Type B pancreatic cell (in vitro differentiated cells): ENCODE results near the gene DVL3. TPM values are rescaled to one million over a fixed set of nuclear protein-coding genes. Genes with fewer than 3 reads are reported as not detected.

Source experiments
- DNase-seq: peaks from one replicate; pipeline ENCODE4 v3.0.0; 2021; ENCODE audit warnings: mixed read lengths; ENCODE audit not compliant: unreplicated experiment; ENCODE audit errors: extremely low spot score
- H3K27ac Mint-ChIP-seq: 2 replicates; pipeline ENCODE4 v1.8.0; 2021; ENCODE audit warnings: mild to moderate bottlenecking, mixed read lengths
- H3K27me3 Mint-ChIP-seq: 2 replicates; pipeline ENCODE4 v1.8.0; 2021; ENCODE audit warnings: mixed read lengths
- H3K36me3 Mint-ChIP-seq: 2 replicates; pipeline ENCODE4 v1.8.0; 2021; ENCODE audit warnings: mixed read lengths
- H3K4me1 Mint-ChIP-seq: one replicate; pipeline ENCODE4 v1.8.0; 2021; ENCODE audit warnings: mixed read lengths; ENCODE audit not compliant: unreplicated experiment
- H3K4me3 Mint-ChIP-seq: 2 replicates; pipeline ENCODE4 v1.8.0; 2021; ENCODE audit warnings: mild to moderate bottlenecking, mixed read lengths
- H3K9me3 Mint-ChIP-seq: 2 replicates; pipeline ENCODE4 v1.8.0; 2021; ENCODE audit warnings: mixed read lengths
- total RNA-seq: library from RNA; stranded (reverse); gene quantifications from 2 replicates; pipeline ENCODE4 v1.2.1, GENCODE V29; 2021; ENCODE audit warnings: low replicate concordance
- TF ChIP-seq, protein P1 (sequence below): fragments of 200-600 bp; sonication (generic); conservative IDR thresholded peaks from 2 replicates; pipeline ENCODE4 v1.5.0; 2021; ENCODE audit warnings: antibody characterized with exemption, mild to moderate bottlenecking

Gene DVL3
- total RNA-seq, 1 donor from 2014 or later, result 84.8 TPM

DNA sequence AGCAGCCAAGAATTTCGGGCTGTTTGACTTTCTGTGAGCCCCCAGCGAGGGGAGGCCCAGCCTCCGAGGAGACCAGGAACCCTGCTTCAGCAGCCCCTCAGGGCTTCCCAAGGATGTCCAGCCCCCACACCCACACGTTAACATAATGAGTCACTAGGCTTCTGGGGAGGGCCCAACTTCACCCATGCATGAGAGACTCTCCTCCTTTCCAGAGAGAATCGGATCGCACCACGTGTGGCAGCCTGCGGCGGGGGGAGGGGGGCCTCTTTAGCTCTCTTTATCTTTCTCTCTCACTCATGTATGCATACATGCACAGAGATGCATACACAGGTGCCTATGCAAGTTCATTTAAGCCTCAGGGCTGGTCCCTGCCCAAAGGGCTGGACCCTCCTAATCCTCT lies 16.4 kb downstream of the DVL3 start:
- H3K4me1 Mint-ChIP-seq, result peaks cover 14% of the 10 kb centered on the region
- no peaks in the 10 kb centered on the region for H3K9me3 Mint-ChIP-seq
- no peaks in the 10 kb centered on the region for H3K27me3 Mint-ChIP-seq
- DNase-seq, result no peak
- TF ChIP-seq, protein P1, sequence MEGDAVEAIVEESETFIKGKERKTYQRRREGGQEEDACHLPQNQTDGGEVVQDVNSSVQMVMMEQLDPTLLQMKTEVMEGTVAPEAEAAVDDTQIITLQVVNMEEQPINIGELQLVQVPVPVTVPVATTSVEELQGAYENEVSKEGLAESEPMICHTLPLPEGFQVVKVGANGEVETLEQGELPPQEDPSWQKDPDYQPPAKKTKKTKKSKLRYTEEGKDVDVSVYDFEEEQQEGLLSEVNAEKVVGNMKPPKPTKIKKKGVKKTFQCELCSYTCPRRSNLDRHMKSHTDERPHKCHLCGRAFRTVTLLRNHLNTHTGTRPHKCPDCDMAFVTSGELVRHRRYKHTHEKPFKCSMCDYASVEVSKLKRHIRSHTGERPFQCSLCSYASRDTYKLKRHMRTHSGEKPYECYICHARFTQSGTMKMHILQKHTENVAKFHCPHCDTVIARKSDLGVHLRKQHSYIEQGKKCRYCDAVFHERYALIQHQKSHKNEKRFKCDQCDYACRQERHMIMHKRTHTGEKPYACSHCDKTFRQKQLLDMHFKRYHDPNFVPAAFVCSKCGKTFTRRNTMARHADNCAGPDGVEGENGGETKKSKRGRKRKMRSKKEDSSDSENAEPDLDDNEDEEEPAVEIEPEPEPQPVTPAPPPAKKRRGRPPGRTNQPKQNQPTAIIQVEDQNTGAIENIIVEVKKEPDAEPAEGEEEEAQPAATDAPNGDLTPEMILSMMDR, result no peak
- H3K36me3 Mint-ChIP-seq, result peaks cover 26% of the 10 kb centered on the region
- no peak overlapping the region for H3K27ac Mint-ChIP-seq
- H3K4me3 Mint-ChIP-seq, result no peak overlapping the region

DNA sequence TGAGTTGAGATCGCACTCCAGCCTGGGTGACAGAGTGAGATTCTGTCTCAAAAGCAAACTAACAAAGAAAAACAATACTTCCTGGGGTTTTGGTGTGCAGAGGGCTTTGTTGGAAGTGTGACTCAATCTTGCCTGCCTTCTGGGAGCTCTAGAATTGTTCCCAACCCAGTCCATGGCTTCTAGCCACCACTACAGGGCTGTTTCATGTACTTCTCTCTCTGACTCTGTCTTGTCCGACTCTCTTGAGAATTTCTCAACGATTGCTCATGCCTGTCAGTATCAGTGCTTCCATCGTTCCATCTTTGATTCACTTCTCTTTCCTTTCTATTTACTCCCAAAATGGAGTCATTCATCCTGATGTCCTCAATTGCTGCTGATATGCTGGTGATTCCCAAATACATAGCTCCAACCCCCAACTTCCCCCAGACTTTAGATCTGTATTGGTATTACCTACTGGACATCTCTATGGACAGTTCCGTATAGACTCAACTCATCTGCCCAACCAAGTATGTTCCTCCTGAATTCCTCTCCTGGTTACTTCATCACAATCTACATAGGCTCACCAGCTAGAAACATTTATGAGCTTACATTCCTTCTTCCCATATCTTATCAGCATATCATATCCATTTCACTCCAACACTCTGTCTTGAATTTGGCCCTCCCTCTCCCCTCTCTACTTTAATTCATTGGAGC lies 17.6 kb downstream of the DVL3 start:
- H3K27ac Mint-ChIP-seq, result no peak overlapping the region
- DNase-seq, result no peak
- H3K4me1 Mint-ChIP-seq, result peaks cover 18% of the 10 kb centered on the region
- H3K4me3 Mint-ChIP-seq, result no peak overlapping the region
- TF ChIP-seq, protein P1, result no peak
- no peaks in the 10 kb centered on the region for H3K9me3 Mint-ChIP-seq
- H3K27me3 Mint-ChIP-seq, result no peaks in the 10 kb centered on the region
- H3K36me3 Mint-ChIP-seq, result peaks cover 22% of the 10 kb centered on the region

DNA sequence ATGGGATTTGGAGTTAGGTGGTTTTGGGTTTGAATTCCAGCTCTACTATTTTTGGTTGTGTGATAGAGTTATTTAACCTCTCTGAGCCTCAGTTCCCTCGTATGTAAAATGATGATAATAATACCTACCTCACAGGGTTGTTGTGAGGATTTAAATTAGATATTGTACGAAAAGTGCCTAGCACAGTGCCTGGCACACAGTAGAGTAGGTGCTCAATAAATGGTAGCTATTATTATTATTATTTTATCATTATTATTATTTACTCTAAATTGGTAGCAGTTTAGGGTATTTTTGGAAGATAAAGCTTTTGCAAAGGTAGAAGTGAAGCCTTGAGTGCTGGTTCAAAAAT lies 18.2 kb downstream of the DVL3 start:
- Mint-ChIP-seq H3K27ac (peak overlapping the region; percentile 82), H3K9me3 (no peaks in the 10 kb centered on the region), H3K36me3 (peaks cover 22% of the 10 kb centered on the region), H3K27me3 (no peaks in the 10 kb centered on the region), H3K4me3 (no peak overlapping the region), H3K4me1 (peaks cover 18% of the 10 kb centered on the region)
- DNase-seq, result no peak
- TF ChIP-seq, protein P1, result no peak

DNA sequence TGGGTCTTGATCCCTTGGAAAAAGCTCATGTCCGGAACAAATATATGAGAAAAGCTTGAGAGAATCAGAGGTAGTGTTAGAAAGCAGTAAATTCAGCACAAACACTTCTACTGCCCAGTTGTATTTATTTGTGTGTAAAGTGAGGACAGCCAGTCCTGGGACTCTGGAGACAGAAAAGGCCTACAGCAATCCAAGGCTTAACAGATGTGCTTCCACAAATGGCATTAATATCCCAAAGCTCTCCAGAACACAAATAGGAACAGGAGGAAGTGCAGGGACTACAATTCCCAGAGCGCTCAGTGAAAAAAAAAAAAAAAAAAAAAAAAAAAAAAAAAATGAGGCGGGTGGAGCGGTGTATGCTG lies 19.1 kb downstream of the DVL3 start:
- H3K4me3 Mint-ChIP-seq, result peak overlapping the region; percentile 99

DNA sequence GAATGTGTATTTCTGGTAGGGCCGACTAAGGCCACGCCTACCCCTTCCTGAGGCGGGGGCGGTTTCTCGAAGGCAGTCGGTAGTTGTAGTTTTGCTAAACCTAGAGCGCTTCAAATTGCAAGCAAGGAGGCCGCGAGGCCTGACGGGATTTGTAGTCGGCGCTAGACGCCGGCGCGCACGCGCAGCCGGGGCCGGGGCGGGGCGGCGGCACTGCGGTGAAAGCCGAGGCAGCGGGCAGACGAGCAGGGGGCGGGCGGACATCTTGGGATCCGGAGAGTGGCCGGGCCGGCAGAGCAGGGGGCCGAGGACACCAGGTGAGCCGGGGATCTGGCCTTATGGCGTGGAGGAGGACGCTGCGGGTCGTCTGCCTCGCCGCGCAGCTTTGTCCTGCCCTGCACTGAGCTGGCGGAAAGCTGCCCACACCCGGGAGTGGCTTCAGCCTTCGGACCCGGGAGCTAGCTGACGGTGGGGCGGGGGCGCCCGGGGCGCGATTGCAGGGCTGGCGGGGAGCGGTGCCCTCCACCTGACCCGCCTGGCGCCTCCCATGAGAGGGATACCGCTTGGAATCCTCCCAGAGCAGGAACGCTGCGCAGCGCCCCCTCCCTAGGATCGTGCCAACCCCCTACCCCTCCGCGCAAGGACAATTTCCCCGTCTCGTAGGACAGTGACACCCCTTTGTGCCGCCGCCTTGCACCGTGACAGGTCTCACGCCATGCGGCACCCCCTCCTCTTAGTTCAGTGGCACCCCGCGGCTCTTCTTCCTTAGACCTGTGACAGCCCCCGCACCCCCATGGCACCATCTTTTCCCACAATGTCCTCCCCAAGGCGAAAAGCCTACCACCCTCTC lies 19.7 kb downstream of the DVL3 start, which contains the start of gene AP2M1:
TSS of gene AP2M1 (plus strand) at position 210 of the 847 bp plus-strand sequence. CDS start 2,139 bp downstream, outside the sequence.
- H3K4me1 Mint-ChIP-seq, result peaks cover 18% of the 10 kb centered on the region
- TF ChIP-seq, protein P1, result no peak
- no peaks in the 10 kb centered on the region for H3K27me3 Mint-ChIP-seq
- H3K9me3 Mint-ChIP-seq, result no peaks in the 10 kb centered on the region
- H3K36me3 Mint-ChIP-seq, result peaks cover 15% of the 10 kb centered on the region
- H3K27ac Mint-ChIP-seq, result peak within 1 kb of the TSS; percentile 89
- peak within 1 kb of the TSS; percentile 99 for H3K4me3 Mint-ChIP-seq
- peak; percentile 99 for DNase-seq

More for the DNA sequence above, 19.1 kb downstream of the DVL3 start:
- Mint-ChIP-seq H3K27me3 (no peaks in the 10 kb centered on the region), H3K27ac (peak overlapping the region; percentile 82), H3K4me1 (peaks cover 18% of the 10 kb centered on the region), H3K36me3 (peaks cover 15% of the 10 kb centered on the region), H3K9me3 (no peaks in the 10 kb centered on the region)
- DNase-seq, result no peak
- TF ChIP-seq, protein P1, result no peak
